GM21367 (cell line): Measurements from ENCODE around the gene FSD1.
"Not testable (repeated sequence)": the region's sequence is repeated elsewhere in the genome, so short reads cannot be mapped to it uniquely, and the experiment has no call there.

Source experiments
- ATAC-seq: cut with Tn5 transposase; IDR thresholded peaks from one replicate; pipeline ENCODE4 v1.9.1; 2021; ENCODE audit not compliant: unreplicated experiment

Gene FSD1

DNA sequence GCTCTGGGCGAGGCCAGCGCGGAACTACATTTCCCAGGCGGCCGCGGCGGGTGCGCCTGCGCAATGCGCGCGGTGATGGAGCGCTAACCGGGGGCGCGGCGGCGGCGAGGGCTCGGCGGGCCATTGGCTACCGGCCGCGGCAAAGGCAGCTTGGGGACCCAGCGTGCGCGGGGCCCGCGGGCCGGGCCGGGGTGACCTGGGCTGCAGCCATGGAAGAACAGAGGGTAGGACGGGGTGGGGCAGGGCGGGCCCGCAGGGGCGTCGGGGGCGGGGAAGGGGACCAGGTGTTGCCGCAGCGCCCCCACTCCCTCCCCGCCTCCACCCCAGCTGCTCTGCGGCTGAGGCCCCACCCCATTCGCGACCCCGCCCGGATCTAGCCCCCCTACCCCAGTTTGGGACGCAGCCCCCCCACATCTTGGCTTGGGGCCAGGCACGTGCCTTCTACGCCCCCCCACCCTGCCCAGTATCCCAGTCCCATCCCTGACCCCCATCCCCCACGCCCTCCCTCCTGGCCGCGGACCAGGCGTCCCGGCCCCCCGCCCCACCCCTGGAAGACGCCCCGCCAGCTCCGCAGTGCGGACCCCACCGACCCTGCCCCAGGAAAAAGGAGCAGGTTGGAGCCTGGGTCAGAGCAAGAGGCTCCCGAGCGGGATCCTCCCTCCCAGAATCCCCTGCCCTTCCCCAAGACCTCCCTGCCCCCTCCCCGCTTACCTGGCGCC is at the start of gene FSD1:
FSD1 (plus strand) TSS at position 61 of the 719 bp plus-strand sequence; CDS start at position 210, 149 bp downstream.
- no peak for ATAC-seq

- ATAC-seq = no peak
These were observed 47.8 kb upstream of the FSD1 start for GRCh38 chr19:4256563-4256962.

GRCh38 chr19:4257025-4257424 is 47.4 kb upstream of the FSD1 start:
- no peak for ATAC-seq

GRCh38 chr19:4258181-4258580 is 46.2 kb upstream of the FSD1 start:
- no peak for ATAC-seq

GRCh38 chr19:4260613-4261191 is 43.7 kb upstream of the FSD1 start:
- no peak for ATAC-seq

- no peak for ATAC-seq
These were observed 39.6 kb upstream of the FSD1 start for GRCh38 chr19:4264812-4265211.

GRCh38 chr19:4266253-4267000 is 38.0 kb upstream of the FSD1 start:
- no peak for ATAC-seq

DNA sequence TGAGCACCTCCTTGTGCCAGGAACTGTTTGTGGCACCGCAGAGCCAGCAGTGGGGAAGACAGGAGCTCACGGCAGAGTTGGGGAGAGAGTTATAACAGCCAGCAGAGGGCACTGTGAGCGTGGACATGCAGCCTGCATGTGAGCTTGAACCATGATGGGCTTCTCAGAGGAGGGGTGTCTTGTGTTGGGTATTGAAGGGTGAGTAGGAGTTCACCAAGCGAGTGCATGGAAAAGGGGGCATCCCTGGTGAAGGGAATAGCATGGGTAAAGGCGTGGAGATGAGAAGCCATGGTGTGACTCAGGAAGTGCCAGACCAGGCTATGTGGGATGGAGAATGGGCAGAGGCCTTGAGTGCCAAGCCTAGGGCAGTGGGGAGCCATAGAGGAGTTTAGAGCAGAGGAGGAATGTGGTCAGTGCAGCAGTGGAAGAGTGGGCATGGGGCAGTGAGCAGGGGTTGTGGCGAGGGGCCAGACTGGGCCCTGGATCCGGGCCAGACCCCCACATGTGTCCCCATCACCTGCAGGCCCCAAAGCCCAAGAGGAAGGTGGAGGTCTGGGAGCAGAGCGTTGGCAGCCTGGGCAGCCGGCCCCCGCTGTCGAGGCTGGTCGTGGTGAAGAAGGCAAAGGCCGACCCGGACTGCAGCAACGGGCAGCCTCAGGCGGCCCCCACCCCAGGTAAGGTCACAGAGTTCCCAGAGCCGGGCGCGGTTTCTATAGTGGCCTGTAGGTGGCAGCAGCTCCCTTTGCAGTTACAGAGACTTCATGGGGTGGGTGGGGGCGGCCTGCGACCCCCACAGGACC is 37.1 kb upstream of the FSD1 start:
- ATAC-seq = no peak

- no peak for ATAC-seq
These were observed 36.2 kb upstream of the FSD1 start for GRCh38 chr19:4267901-4268815.

- no peak for ATAC-seq
These were observed 35.5 kb upstream of the FSD1 start for GRCh38 chr19:4268816-4269430.

- ATAC-seq = no peak
These were observed 31.5 kb upstream of the FSD1 start for GRCh38 chr19:4272894-4273293.

GRCh38 chr19:4274321-4274686 is 30.1 kb upstream of the FSD1 start:
- ATAC-seq = not testable (repeated sequence)

DNA sequence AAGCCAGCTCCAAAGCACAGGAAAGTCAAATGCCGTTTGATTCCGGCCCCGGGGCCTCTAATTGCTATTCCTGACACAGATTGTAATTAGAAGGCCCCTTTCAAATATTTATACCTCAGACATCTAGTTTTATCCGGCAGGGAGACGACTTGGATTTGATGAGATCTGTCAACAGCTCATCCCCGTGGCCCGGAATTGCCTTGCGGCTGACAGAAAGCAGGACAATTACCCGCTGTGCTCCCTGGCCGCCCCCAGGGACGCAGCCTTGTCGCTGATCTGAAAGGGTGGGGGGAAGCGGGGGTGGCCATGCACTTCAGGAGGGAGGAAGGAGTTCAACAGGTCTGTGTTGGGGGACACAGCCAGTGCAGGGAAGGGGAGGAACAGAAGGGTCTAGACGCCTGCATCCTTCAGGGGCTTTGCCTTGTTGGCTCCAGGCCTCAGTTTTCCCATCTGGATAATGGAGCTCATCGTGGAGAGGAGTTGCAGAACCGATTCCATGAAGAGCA is 27.2 kb upstream of the FSD1 start:
- ATAC-seq = no peak

GRCh38 chr19:4278010-4278409 is 26.4 kb upstream of the FSD1 start:
- no peak for ATAC-seq

DNA sequence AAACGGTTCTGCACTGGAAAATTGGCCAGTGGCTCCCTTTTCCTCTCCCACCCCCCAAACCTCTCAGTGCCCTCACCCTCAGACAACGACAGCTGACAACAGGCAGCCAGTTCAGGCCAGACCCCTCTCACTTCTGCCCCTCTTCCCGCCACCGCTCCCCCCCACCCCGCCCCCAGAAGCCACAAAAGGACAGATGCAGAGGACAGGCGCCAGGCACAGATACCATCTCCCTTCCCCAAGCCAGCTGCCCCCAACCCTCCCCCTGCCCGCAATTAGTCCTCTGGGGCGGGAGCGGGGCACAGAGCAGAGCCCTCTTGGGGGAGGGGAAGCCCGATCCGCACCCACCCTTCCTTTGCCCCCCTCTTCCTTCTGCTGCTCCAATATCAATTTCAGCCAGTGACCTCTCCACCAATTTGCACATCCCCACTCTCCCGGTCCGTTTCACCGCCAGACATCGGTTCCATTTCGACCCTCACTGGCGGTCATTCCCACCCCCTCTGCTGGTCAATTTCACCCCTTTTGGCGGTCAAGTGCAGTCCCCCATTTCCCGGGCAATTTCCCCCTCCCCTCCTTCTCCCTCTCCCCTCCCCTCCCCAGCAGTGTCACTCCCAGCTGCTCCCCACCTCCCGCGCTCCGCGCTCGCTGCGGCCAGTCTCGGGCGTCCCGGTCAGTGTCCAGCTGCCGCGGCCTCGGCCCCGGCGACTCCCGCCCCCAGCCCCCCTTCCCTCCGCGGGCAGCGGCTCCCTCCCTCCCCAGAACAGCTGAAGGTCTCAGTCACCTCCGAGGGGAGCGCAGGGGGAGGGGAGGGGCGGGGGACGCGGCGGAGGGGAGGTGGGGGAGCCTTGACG is 25.8 kb upstream of the FSD1 start, which contains the start of gene SHD:
SHD (plus strand) TSS at position 848 of the 848 bp plus-strand sequence. CDS start 798 bp downstream, outside the sequence.
- no peak for ATAC-seq

- ATAC-seq = no peak
These were observed 25.2 kb upstream of the FSD1 start for GRCh38 chr19:4279267-4279529.

DNA sequence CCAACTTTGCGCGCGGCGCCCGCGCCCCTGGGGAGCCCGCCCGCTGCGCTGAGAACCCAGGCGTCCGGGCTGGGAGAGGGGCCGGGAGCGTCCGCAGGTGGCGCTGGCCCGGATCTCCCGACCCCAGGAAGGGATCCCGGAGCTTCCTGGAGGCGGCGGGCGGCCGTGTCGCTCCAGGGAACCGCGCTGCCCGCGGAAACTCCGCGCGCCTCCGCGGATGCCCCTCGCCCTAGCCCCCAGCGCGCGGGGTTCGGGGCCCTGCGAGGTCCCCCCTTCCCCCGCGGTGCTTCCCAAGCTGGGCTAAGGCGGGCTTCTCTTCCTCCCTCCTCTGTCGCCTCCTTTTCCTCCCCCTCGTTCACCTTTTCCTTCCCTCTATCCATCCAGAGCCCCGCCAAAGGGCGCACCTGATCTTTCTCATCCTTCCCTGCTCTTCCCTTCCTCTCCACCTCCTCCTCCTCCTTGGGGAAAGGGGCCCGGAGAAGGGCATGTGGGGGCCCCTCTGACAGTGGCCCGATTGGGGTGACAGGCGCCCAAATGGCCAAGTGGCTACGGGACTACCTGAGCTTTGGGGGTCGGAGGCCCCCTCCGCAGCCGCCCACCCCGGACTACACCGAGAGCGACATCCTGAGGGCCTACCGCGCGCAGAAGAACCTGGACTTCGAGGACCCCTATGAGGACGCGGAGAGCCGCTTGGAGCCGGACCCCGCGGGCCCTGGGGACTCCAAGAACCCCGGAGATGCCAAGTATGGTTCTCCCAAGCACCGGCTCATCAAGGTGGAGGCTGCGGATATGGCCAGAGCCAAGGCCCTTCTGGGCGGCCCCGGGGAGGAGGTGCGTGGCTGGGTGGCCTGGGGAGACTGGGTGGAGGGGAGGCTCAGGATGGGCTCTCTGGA is 24.6 kb upstream of the FSD1 start:
- no peak for ATAC-seq
